HEK293 (cell line): ENCODE data around the gene PIP5K1B.

ENCODE experiments used
- CTCF ChIA-PET: fragments of 350-600 bp; formaldehyde crosslinking; extraction: SDS; loops from one replicate; lab custom pipeline; 2021; ENCODE audit warnings: antibody characterized with exemption; lab: Yijun Ruan, JAX
- POLR2A ChIA-PET: fragments of 300-600 bp; formaldehyde crosslinking; extraction: SDS; loops from one replicate; lab custom pipeline; 2020; ENCODE audit warnings: antibody characterized with exemption, inconsistent platforms; lab: Yijun Ruan, JAX
- H3K27ac ChIP-seq: fragments of 200-500 bp; sonication (Bioruptor generic); 2 replicates; pipeline ENCODE4 v1.5.1; 2014; ENCODE audit warnings: low read depth, low read length, control low read depth, inconsistent platforms; ENCODE audit errors: extremely low read depth
- H3K36me3 ChIP-seq, 2 experiments: fragments of 200-500 bp in 1 of 2; sonication (Bioruptor generic) in 1 of 2; 1 replicate in 1 of 2; 2 replicates in 1 of 2; pipeline ENCODE4 v1.5.1; 2014 to 2017; ENCODE audit warnings: inconsistent platforms in 2 of 2, low read length in 2 of 2; ENCODE audit not compliant: control insufficient read depth in 2 of 2, insufficient read depth in 1 of 2
- H3K4me1 ChIP-seq: fragments of 200-500 bp; sonication (Bioruptor generic); 2 replicates; pipeline ENCODE4 v1.5.1; 2014; ENCODE audit warnings: mild to moderate bottlenecking, low read length, inconsistent platforms; ENCODE audit not compliant: control insufficient read depth, insufficient read depth
- H3K4me3 ChIP-seq: 2 replicates; pipeline ENCODE4 v1.5.1; 2011; ENCODE audit warnings: low read depth, mild to moderate bottlenecking, control low read depth, low read length, moderate library complexity
- H3K9me3 ChIP-seq: fragments of 200-500 bp; sonication (Bioruptor generic); 2 replicates; pipeline ENCODE4 v1.5.1; 2014; ENCODE audit warnings: low read depth, low read length, inconsistent platforms; ENCODE audit not compliant: control insufficient read depth, insufficient read depth
- KLF7 ChIP-seq: fragments of 450-650 bp; formaldehyde crosslinking; IDR thresholded peaks from 2 replicates; pipeline ENCODE4 v1.5.1; 2016; ENCODE audit warnings: missing biosample characterization, missing genetic modification characterization, borderline replicate concordance
- TCF7L2 ChIP-seq: IDR thresholded peaks from 2 replicates; pipeline ENCODE4 v1.6.1; 2011; ENCODE audit warnings: low read depth, mild to moderate bottlenecking, inconsistent platforms, low read length, moderate library complexity, borderline replicate concordance
- TSHZ1 ChIP-seq: fragments of 450-650 bp; formaldehyde crosslinking; IDR thresholded peaks from 2 replicates; pipeline ENCODE4 v1.5.1; 2016; ENCODE audit warnings: missing biosample characterization, missing genetic modification characterization, borderline replicate concordance
- ZNF114 ChIP-seq: fragments of 450-650 bp; formaldehyde crosslinking; IDR thresholded peaks from 2 replicates; pipeline ENCODE4 v1.5.0; 2017; ENCODE audit warnings: missing biosample characterization, missing genetic modification characterization
- ZNF175 ChIP-seq: fragments of 450-650 bp; formaldehyde crosslinking; IDR thresholded peaks from 2 replicates; pipeline ENCODE4 v1.5.1; 2016; ENCODE audit warnings: missing biosample characterization, missing genetic modification characterization
- ZNF292 ChIP-seq: fragments of 450-650 bp; formaldehyde crosslinking; IDR thresholded peaks from 2 replicates; pipeline ENCODE4 v1.5.1; 2016; ENCODE audit warnings: low read depth, missing biosample characterization, missing genetic modification characterization, borderline replicate concordance
- ZNF366 ChIP-seq: fragments of 450-650 bp; formaldehyde crosslinking; conservative IDR thresholded peaks from 2 replicates; pipeline ENCODE4 v1.5.1; 2016; ENCODE audit warnings: missing biosample characterization, missing genetic modification characterization
- ZNF37A ChIP-seq: fragments of 450-650 bp; IDR thresholded peaks from 2 replicates; pipeline ENCODE4 v1.5.1; 2018; ENCODE audit warnings: missing biosample characterization, missing genetic modification characterization
- ZNF518A ChIP-seq: fragments of 450-650 bp; formaldehyde crosslinking; conservative IDR thresholded peaks from 2 replicates; pipeline ENCODE4 v1.5.1; 2016; ENCODE audit warnings: low read depth, missing biosample characterization, missing genetic modification characterization
- ZNF560 ChIP-seq: fragments of 450-650 bp; formaldehyde crosslinking; IDR thresholded peaks from 2 replicates; pipeline ENCODE4 v1.5.1; 2017; ENCODE audit warnings: missing biosample characterization, missing genetic modification characterization, borderline replicate concordance
- ZNF621 ChIP-seq: fragments of 450-650 bp; formaldehyde crosslinking; IDR thresholded peaks from 2 replicates; pipeline ENCODE4 v1.5.1; 2017; ENCODE audit warnings: missing biosample characterization, missing genetic modification characterization
- ZNF677 ChIP-seq: fragments of 450-650 bp; IDR thresholded peaks from 2 replicates; pipeline ENCODE4 v1.5.0; 2018; ENCODE audit warnings: missing biosample characterization, mild to moderate bottlenecking, missing genetic modification characterization, moderate library complexity
- ZNF785 ChIP-seq: fragments of 450-650 bp; formaldehyde crosslinking; IDR thresholded peaks from 2 replicates; pipeline ENCODE4 v1.5.1; 2016; ENCODE audit warnings: missing biosample characterization, missing genetic modification characterization
- ZSCAN30 ChIP-seq: fragments of 450-650 bp; IDR thresholded peaks from 2 replicates; pipeline ENCODE4 v1.5.1; 2018; ENCODE audit warnings: missing biosample characterization, mild to moderate bottlenecking, missing genetic modification characterization, moderate library complexity

PIP5K1B gene

GRCh38 chr9:69001921-69002320 is 296.9 kb downstream of the PIP5K1B start (continued):
- no peak for TF ChIP-seq KLF7 (tag by site-specific recombination)
- no peak for TF ChIP-seq ZNF292 (tag by site-specific recombination)
- no peak for TF ChIP-seq ZNF621 (tag by site-specific recombination)
- no peak for TF ChIP-seq TCF7L2
- TF ChIP-seq ZNF785 (tag by site-specific recombination) = no peak
- no peak for TF ChIP-seq TSHZ1 (tag by site-specific recombination)
- no peak for TF ChIP-seq ZNF560 (tag by site-specific recombination)
- no peak for TF ChIP-seq ZNF114 (tag by site-specific recombination)

GRCh38 chr9:69003051-69003450 is 298.0 kb downstream of the PIP5K1B start:
- H3K4me1 ChIP-seq = no peaks in the 10 kb centered on the region

More at GRCh38 chr9:69003051-69003450, 298.0 kb downstream of the PIP5K1B start:
- Histone ChIP-seq H3K36me3 (no peaks in the 10 kb centered on the region), H3K27ac (no peak overlapping the region), H3K9me3 (no peaks in the 10 kb centered on the region), H3K4me3 (no peak overlapping the region)
- TF ChIP-seq ZNF677 (tag by site-specific recombination) (no peak), ZNF366 (tag by site-specific recombination) (no peak), ZSCAN30 (tag by site-specific recombination) (no peak), ZNF175 (tag by site-specific recombination) (no peak), ZNF518A (no peak), ZNF37A (tag by site-specific recombination) (no peak)
- ChIA-PET POLR2A (no interaction called here), CTCF (interaction anchor here (0.6 to 3.2 kb wide), 3 partner anchors 244 to 420 kb away, joined by 3 to 29 read pairs (median 3); no protein-coding TSS in a partner anchor)
